Activated CD8-positive, alpha-beta T cell treated with anti-CD3 and anti-CD28 coated beads for 36 hours (primary cell): ENCODE measurements around the gene AGL. TPM values are rescaled to one million over a fixed set of nuclear protein-coding genes. Genes with fewer than 3 reads are reported as not detected.

Experiments used
- ATAC-seq: fragments of 200-7000 bp; cut with Tn5 transposase; one replicate; pipeline ENCODE4 v1.10.0; 2021; ENCODE audit warnings: mild to moderate bottlenecking, moderate library complexity
- CTCF ChIA-PET: fragments of 350-600 bp; sonication (Branson Sonifier 250); formaldehyde crosslinking; loops from one replicate; lab custom pipeline; 2021; ENCODE audit warnings: antibody characterized with exemption; lab: Charles Lee
- POLR2A ChIA-PET: fragments of 350-600 bp; sonication (Branson Sonifier 250); formaldehyde crosslinking; loops from one replicate; lab custom pipeline; 2021; ENCODE audit warnings: antibody characterized with exemption; lab: Charles Lee
- DNase-seq: peaks from one replicate; pipeline ENCODE4 v3.0.0-alpha.2; 2020
- H3K27ac Mint-ChIP-seq: one replicate; pipeline ENCODE4 v1.8.0; 2021; ENCODE audit warnings: mild to moderate bottlenecking, mixed read lengths
- H3K27me3 Mint-ChIP-seq: one replicate; pipeline ENCODE4 v1.8.0; 2021; ENCODE audit warnings: mixed read lengths
- H3K36me3 Mint-ChIP-seq: one replicate; pipeline ENCODE4 v1.8.0; 2021; ENCODE audit warnings: low read depth, mixed read lengths
- H3K4me1 Mint-ChIP-seq: one replicate; pipeline ENCODE4 v1.8.0; 2021; ENCODE audit warnings: low read depth, mixed read lengths
- H3K4me3 Mint-ChIP-seq: one replicate; pipeline ENCODE4 v1.8.0; 2021; ENCODE audit warnings: mild to moderate bottlenecking, moderate library complexity, mixed read lengths
- H3K9me3 Mint-ChIP-seq: one replicate; pipeline ENCODE4 v1.8.0; 2021; ENCODE audit warnings: mixed read lengths
- CTCF ChIP-seq: fragments of 200-600 bp; IDR thresholded peaks from one replicate; pipeline ENCODE4 v1.8.0; 2022; ENCODE audit warnings: antibody characterized with exemption, mild to moderate bottlenecking
- intact Hi-C: fragments of 100-400 bp; cut with micrococcal nuclease; formaldehyde crosslinking; loops from one replicate; pipeline ENCODE4 v1.10.0; 2022
- total RNA-seq, 2 experiments: library from RNA; stranded (reverse); gene quantifications; one replicate each; pipeline ENCODE4 v1.2.3, GENCODE V29; 2021

Gene AGL
- total RNA-seq, 2 experiments from 2014 or later: 14.2 to 14.5 TPM

GRCh38 chr1:99965646-99966375 is 115.7 kb downstream of the AGL start:
- CTCF ChIA-PET: interaction anchor here (0.9 kb wide), 1 partner anchor 1344 kb away, joined by 3 read pairs; no protein-coding TSS in a partner anchor
- H3K9me3 Mint-ChIP-seq: no peaks in the 10 kb centered on the region
- intact Hi-C loops: no loop called here

GRCh38 chr1:99968214-99968613 is 118.1 kb downstream of the AGL start:
- CTCF ChIA-PET: no interaction called here
- intact Hi-C loops: no loop called here
- H3K4me3 Mint-ChIP-seq: no peak overlapping the region

More at GRCh38 chr1:99965646-99966375, 115.7 kb downstream of the AGL start:
- no peak for TF ChIP-seq CTCF
- POLR2A ChIA-PET: no interaction called here
- Mint-ChIP-seq H3K27ac (no peak overlapping the region), H3K36me3 (peaks cover 1% of the 10 kb centered on the region), H3K4me1 (peaks cover 8% of the 10 kb centered on the region), H3K27me3 (no peaks in the 10 kb centered on the region), H3K4me3 (no peak overlapping the region)
- no peak for DNase-seq
- no peak for ATAC-seq

GRCh38 chr1:99969260-99969728 is 119.1 kb downstream of the AGL start:
- CTCF ChIA-PET: interaction anchor here (1.3 to 1.5 kb wide), 2 partner anchors 12 to 490 kb away, joined by 3 to 5 read pairs; no protein-coding TSS in a partner anchor
- DNase-seq (no peak), ATAC-seq (peak; percentile 20)
- Mint-ChIP-seq H3K27me3 (no peaks in the 10 kb centered on the region), H3K27ac (peak overlapping the region; percentile 75), H3K9me3 (no peaks in the 10 kb centered on the region), H3K36me3 (peaks cover 1% of the 10 kb centered on the region), H3K4me1 (peaks cover 17% of the 10 kb centered on the region), H3K4me3 (peak overlapping the region; percentile 100)
- no peak for TF ChIP-seq CTCF
- intact Hi-C loops: no loop called here
- POLR2A ChIA-PET: interaction anchor here (0.8 to 1.7 kb wide), 6 partner anchors 9 to 91 kb away, joined by 3 to 14 read pairs (median 6); a partner anchor contains a TSS

More at GRCh38 chr1:99968214-99968613, 118.1 kb downstream of the AGL start:
- H3K27ac Mint-ChIP-seq: no peak overlapping the region
- DNase-seq (no peak), ATAC-seq (no peak)
- H3K36me3 Mint-ChIP-seq: peaks cover 1% of the 10 kb centered on the region
- no peaks in the 10 kb centered on the region for H3K9me3 Mint-ChIP-seq
- H3K27me3 Mint-ChIP-seq: no peaks in the 10 kb centered on the region
- POLR2A ChIA-PET: no interaction called here
- no peak for TF ChIP-seq CTCF
- peaks cover 17% of the 10 kb centered on the region for H3K4me1 Mint-ChIP-seq

- Mint-ChIP-seq H3K27me3 (no peaks in the 10 kb centered on the region), H3K4me3 (peak within 1 kb of the TSS; percentile 100), H3K9me3 (no peaks in the 10 kb centered on the region), H3K27ac (peak within 1 kb of the TSS; percentile 98), H3K4me1 (peaks cover 17% of the 10 kb centered on the region), H3K36me3 (peaks cover 1% of the 10 kb centered on the region)
- ChIA-PET CTCF (interaction anchor here (1.3 to 1.5 kb wide), 2 partner anchors 13 to 490 kb away, joined by 3 to 5 read pairs; no protein-coding TSS in a partner anchor), POLR2A (interaction anchor here (0.7 to 1.7 kb wide), 10 partner anchors 10 to 158 kb away, joined by 3 to 14 read pairs (median 4); a partner anchor contains a TSS)
- DNase-seq (peak; percentile 81), ATAC-seq (peak; percentile 87)
- intact Hi-C loops: no loop called here
- TF ChIP-seq CTCF: no peak
These were observed 119.8 kb downstream of the AGL start, which contains the start of gene SLC35A3 for GRCh38 chr1:99969729-99970621. Gene SLC35A3, plus strand, starts transcription at chr1:99969996. Its CDS starts 23,559 bp downstream, at chr1:99993555.
